Caco-2 (cell line): ENCODE results near the gene CRP. TPM values are rescaled to one million over a fixed set of nuclear protein-coding genes. Genes with fewer than 3 reads are reported as not detected.
A peak's percentile ranks its signal among the peaks of the same experiment; 100 is the strongest.
"Not testable (repeated sequence)": the region's sequence is repeated elsewhere in the genome, so short reads cannot be mapped to it uniquely, and the experiment has no call there.

ENCODE experiments used
- BruUV-seq: library from RNA; stranded (reverse); fragments of 400-500 nt; replicated peaks from 2 replicates; lab custom pipeline; 2021; lab: Mats Ljungman, UMichigan
- CTCF ChIA-PET: fragments of 300-600 bp; sonication (Branson Sonifier 250); formaldehyde crosslinking; loops from one replicate; lab custom pipeline; 2022; ENCODE audit warnings: antibody characterized with exemption; lab: Charles Lee
- POLR2A ChIA-PET: fragments of 300-600 bp; sonication (Branson Sonifier 250); formaldehyde crosslinking; loops from one replicate; lab custom pipeline; 2022; ENCODE audit warnings: antibody characterized with exemption; lab: Charles Lee
- DNase-seq, 2 experiments: peaks; one replicate each; pipeline versions ENCODE4 v3.0.0 to v3.0.0-alpha.2; 2020 to 2022
- H3K27me3 ChIP-seq: replicated peaks from 2 replicates; pipeline ENCODE4 v1.6.0; 2011; ENCODE audit warnings: low read length; ENCODE audit not compliant: control insufficient read depth, insufficient read depth
- H3K36me3 ChIP-seq: 2 replicates; pipeline ENCODE4 v1.5.1; 2011; ENCODE audit warnings: low read length; ENCODE audit not compliant: control insufficient read depth, insufficient read depth
- H3K4me1 ChIP-seq: fragments of 250-450 bp; sonication (Bioruptor Pico); 2 replicates; pipeline ENCODE4 v1.5.1; 2020; ENCODE audit warnings: mild to moderate bottlenecking
- H3K4me3 ChIP-seq: 2 replicates; pipeline ENCODE4 v1.5.1; 2011; ENCODE audit warnings: low read depth, mild to moderate bottlenecking, control low read depth, low read length
- H3K9me3 ChIP-seq: fragments of 250-450 bp; sonication (Bioruptor Pico); 2 replicates; pipeline ENCODE4 v1.5.1; 2020; ENCODE audit warnings: mild to moderate bottlenecking, moderate library complexity
- H3K27ac Mint-ChIP-seq: one replicate; pipeline ENCODE4 v1.8.0; 2022; ENCODE audit warnings: mixed read lengths; ENCODE audit not compliant: unreplicated experiment
- H3K27me3 Mint-ChIP-seq: one replicate; pipeline ENCODE4 v1.8.0; 2022; ENCODE audit warnings: mixed read lengths; ENCODE audit not compliant: insufficient read depth, unreplicated experiment
- H3K36me3 Mint-ChIP-seq: one replicate; pipeline ENCODE4 v1.8.0; 2022; ENCODE audit warnings: mild to moderate bottlenecking, mixed read lengths; ENCODE audit not compliant: insufficient read depth, unreplicated experiment
- H3K4me1 Mint-ChIP-seq: one replicate; pipeline ENCODE4 v1.8.0; 2022; ENCODE audit warnings: low read depth, mixed read lengths; ENCODE audit not compliant: unreplicated experiment
- H3K4me3 Mint-ChIP-seq: one replicate; pipeline ENCODE4 v1.8.0; 2022; ENCODE audit warnings: mild to moderate bottlenecking, moderate library complexity, mixed read lengths; ENCODE audit not compliant: unreplicated experiment
- H3K9me3 Mint-ChIP-seq: one replicate; pipeline ENCODE4 v1.8.0; 2022; ENCODE audit warnings: mixed read lengths; ENCODE audit not compliant: unreplicated experiment
- CTCF ChIP-seq, 2 experiments: fragments of 200-600 bp in 1 of 2; IDR thresholded peaks; 1 replicate in 1 of 2; 2 replicates in 1 of 2; pipeline versions ENCODE4 v1.5.1 to v1.8.0; 2011 to 2022; ENCODE audit warnings: antibody characterized with exemption in 1 of 2, control low read depth in 1 of 2, inconsistent platforms in 1 of 2, low read depth in 1 of 2, low read length in 1 of 2, mild to moderate bottlenecking in 1 of 2, moderate library complexity in 1 of 2; ENCODE audit not compliant: insufficient read depth in 1 of 2, severe bottlenecking in 1 of 2, unreplicated experiment in 1 of 2
- intact Hi-C: fragments of 100-400 bp; cut with micrococcal nuclease; formaldehyde crosslinking; loops from one replicate; pipeline ENCODE4 v1.10.0; 2022; ENCODE audit not compliant: unreplicated experiment
- total RNA-seq: library from RNA; stranded (reverse); gene quantifications from 2 replicates; pipeline ENCODE4 v1.2.3, GENCODE V29; 2022

Gene CRP
- total RNA-seq, 1 experiment from 2014 or later: not detected

GRCh38 chr1:159737238-159737916 lies 23.0 kb upstream of the CRP start:
- H3K36me3 Mint-ChIP-seq: no peaks in the 10 kb centered on the region
- no peak overlapping the region for H3K4me3 Mint-ChIP-seq
- DNase-seq: no peak
- H3K4me1 ChIP-seq: no peaks in the 10 kb centered on the region
- no TSS peak for BruUV-seq
- H3K27ac Mint-ChIP-seq: no peak overlapping the region
- CTCF ChIA-PET: no interaction called here
- intact Hi-C loops: no loop called here
- H3K9me3 ChIP-seq: no peaks in the 10 kb centered on the region
- H3K36me3 ChIP-seq: no peaks in the 10 kb centered on the region
- no peaks in the 10 kb centered on the region for H3K9me3 Mint-ChIP-seq
- TF ChIP-seq CTCF (IDR thresholded peaks at IDR 0.05; ENCODE audit: insufficient read depth in 1 of 2, low read depth in 1 of 2, low read length in 1 of 2, severe bottlenecking in 1 of 2, unreplicated experiment in 1 of 2): no peak
- H3K4me3 ChIP-seq: no peak overlapping the region
- H3K4me1 Mint-ChIP-seq: no peaks in the 10 kb centered on the region
- peaks cover 5% of the 10 kb centered on the region for H3K27me3 Mint-ChIP-seq
- H3K27me3 ChIP-seq: no peaks in the 10 kb centered on the region
- POLR2A ChIA-PET: no interaction called here

- H3K27ac Mint-ChIP-seq, BruUV-seq, H3K36me3 Mint-ChIP-seq, CTCF ChIA-PET, H3K4me1 Mint-ChIP-seq, H3K27me3 Mint-ChIP-seq, POLR2A ChIA-PET, H3K4me3 Mint-ChIP-seq, H3K4me3 ChIP-seq, H3K4me1 ChIP-seq, H3K27me3 ChIP-seq, intact Hi-C loops, H3K36me3 ChIP-seq: not testable (repeated sequence)
- peaks cover 55% of the 10 kb centered on the region for H3K9me3 Mint-ChIP-seq
- peaks cover 12% of the 10 kb centered on the region for H3K9me3 ChIP-seq
- DNase-seq: peak in 1 of 2 experiments; percentile 17
Observed at GRCh38 chr1:159723188-159723587, 8.8 kb upstream of the CRP start.

- peaks cover 14% of the 10 kb centered on the region for H3K9me3 ChIP-seq
- peaks cover 69% of the 10 kb centered on the region for H3K9me3 Mint-ChIP-seq
- no peaks in the 10 kb centered on the region for H3K4me1 Mint-ChIP-seq
- H3K36me3 Mint-ChIP-seq: no peaks in the 10 kb centered on the region
- no peaks in the 10 kb centered on the region for H3K36me3 ChIP-seq
- intact Hi-C loops: no loop called here
- no peaks in the 10 kb centered on the region for H3K27me3 ChIP-seq
- H3K4me1 ChIP-seq: no peaks in the 10 kb centered on the region
- DNase-seq: no peak
- H3K27ac Mint-ChIP-seq: no peak overlapping the region
- H3K4me3 Mint-ChIP-seq: no peak overlapping the region
- CTCF ChIA-PET: no interaction called here
- no TSS peak for BruUV-seq
- H3K4me3 ChIP-seq: no peak overlapping the region
- H3K27me3 Mint-ChIP-seq: no peaks in the 10 kb centered on the region
- POLR2A ChIA-PET: no interaction called here
- no peak for TF ChIP-seq CTCF (IDR thresholded peaks at IDR 0.05; ENCODE audit: insufficient read depth in 1 of 2, low read depth in 1 of 2, low read length in 1 of 2, severe bottlenecking in 1 of 2, unreplicated experiment in 1 of 2)
Observed at GRCh38 chr1:159719990-159720389, 5.6 kb upstream of the CRP start.
